ENCODE data around the gene IFT20. TPM values are rescaled to one million over a fixed set of nuclear protein-coding genes. Genes with fewer than 3 reads are reported as not detected.
A peak's percentile ranks its signal among the peaks of the same experiment; 100 is the strongest.

Gene IFT20
- total and polyA plus RNA-seq, 9 of the 15 experiments (the other 6 are each of a cell fraction or from before 2014, with no cell fraction given) = 11.2 to 38.6 (median 20.1) TPM

GRCh38 chr17:28334666-28335200, 539 bp downstream of the IFT20 start (continued):
- TF ChIP-seq RREB1 (CRISPR knock-in tag; IDR thresholded peaks at IDR 0.05) = no peak
- 0 out of 4 replicates have a peak, but pooled peaks of 1 of the 2 experiments have one; percentile 3 for TF ChIP-seq SRF (CRISPR knock-in tag; IDR thresholded peaks at IDR 0.05)
- no peak for TF ChIP-seq MAFF (IDR thresholded peaks at IDR 0.05; ENCODE audit: low read length)
- TF ChIP-seq ZNF280A (IDR thresholded peaks at IDR 0.05; ENCODE audit: low read depth, partially characterized antibody) = no peak
- TF ChIP-seq ILF3 (IDR thresholded peaks at IDR 0.05; ENCODE audit: borderline replicate concordance) = no peak

All from K562 (cell line).